OCI-LY7 (cell line): Measurements from ENCODE around the gene COL4A1.

ENCODE experiments used
- EZH2phosphoT487 ChIP-seq: fragments of 200-600 bp; sonication (generic); IDR thresholded peaks from 2 replicates; pipeline ENCODE4 v1.6.1; 2018; ENCODE audit warnings: low read depth, borderline replicate concordance, mild to moderate bottlenecking, mixed run types, antibody characterized with exemption, low read length, moderate library complexity, mixed read lengths
- TF ChIP-seq, protein P1 (sequence below): fragments of 200-600 bp; sonication (generic); conservative IDR thresholded peaks from 2 replicates; pipeline ENCODE4 v1.5.1; 2014; ENCODE audit warnings: mild to moderate bottlenecking, antibody characterized with exemption, low read length, moderate library complexity, mixed read lengths

DNA sequence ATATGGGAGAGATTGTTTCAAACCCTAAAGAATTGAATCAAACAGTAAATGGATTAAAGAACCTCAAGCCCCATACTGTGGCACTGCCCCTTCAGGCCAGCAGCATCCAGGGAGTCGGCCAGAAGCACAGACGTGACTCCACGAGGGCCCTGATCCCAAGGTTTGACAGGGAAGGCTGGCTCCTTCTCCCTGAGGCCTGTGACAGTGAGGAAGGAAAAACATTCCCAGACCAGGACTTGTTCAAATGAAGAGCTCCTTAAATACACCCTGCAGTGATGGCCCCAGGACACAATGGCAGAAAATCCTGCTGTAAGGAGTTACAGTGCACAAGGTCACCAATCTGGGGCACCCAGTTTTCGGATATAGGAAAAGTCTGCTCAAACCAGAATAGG, 91.0 kb downstream of the COL4A1 start:
- TF ChIP-seq, protein P1, sequence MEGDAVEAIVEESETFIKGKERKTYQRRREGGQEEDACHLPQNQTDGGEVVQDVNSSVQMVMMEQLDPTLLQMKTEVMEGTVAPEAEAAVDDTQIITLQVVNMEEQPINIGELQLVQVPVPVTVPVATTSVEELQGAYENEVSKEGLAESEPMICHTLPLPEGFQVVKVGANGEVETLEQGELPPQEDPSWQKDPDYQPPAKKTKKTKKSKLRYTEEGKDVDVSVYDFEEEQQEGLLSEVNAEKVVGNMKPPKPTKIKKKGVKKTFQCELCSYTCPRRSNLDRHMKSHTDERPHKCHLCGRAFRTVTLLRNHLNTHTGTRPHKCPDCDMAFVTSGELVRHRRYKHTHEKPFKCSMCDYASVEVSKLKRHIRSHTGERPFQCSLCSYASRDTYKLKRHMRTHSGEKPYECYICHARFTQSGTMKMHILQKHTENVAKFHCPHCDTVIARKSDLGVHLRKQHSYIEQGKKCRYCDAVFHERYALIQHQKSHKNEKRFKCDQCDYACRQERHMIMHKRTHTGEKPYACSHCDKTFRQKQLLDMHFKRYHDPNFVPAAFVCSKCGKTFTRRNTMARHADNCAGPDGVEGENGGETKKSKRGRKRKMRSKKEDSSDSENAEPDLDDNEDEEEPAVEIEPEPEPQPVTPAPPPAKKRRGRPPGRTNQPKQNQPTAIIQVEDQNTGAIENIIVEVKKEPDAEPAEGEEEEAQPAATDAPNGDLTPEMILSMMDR: no peak
- no peak for TF ChIP-seq EZH2phosphoT487
